ENCODE measurements around the gene GEMIN7. TPM values are rescaled to one million over a fixed set of nuclear protein-coding genes. Genes with fewer than 3 reads are reported as not detected.
"Not testable (repeated sequence)": the region's sequence is repeated elsewhere in the genome, so short reads cannot be mapped to it uniquely, and the experiment has no call there.

Gene GEMIN7
- total RNA-seq, 1 donor from 2014 or later: 63.6 TPM

DNA sequence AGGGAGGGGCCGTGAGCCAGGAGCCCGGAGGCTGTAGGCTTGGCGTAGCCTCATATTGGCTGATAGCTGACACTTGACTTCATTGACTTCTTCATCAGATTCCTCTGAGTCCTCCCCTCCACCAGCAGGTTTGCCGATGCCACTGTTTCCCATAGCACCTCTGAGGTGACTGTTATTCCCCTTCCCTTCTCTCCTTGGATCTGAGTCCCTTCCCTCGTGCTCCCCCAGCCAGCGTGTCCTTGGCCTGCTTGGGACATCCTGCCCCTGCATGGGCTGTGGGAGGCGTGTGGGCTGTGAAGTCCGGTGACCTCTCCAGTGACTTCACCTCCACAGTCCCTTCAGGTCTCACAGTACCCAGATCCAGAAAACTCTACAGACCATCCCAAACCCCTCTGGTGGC lies 22.7 kb downstream of the GEMIN7 start:
- TF ChIP-seq, protein P1, sequence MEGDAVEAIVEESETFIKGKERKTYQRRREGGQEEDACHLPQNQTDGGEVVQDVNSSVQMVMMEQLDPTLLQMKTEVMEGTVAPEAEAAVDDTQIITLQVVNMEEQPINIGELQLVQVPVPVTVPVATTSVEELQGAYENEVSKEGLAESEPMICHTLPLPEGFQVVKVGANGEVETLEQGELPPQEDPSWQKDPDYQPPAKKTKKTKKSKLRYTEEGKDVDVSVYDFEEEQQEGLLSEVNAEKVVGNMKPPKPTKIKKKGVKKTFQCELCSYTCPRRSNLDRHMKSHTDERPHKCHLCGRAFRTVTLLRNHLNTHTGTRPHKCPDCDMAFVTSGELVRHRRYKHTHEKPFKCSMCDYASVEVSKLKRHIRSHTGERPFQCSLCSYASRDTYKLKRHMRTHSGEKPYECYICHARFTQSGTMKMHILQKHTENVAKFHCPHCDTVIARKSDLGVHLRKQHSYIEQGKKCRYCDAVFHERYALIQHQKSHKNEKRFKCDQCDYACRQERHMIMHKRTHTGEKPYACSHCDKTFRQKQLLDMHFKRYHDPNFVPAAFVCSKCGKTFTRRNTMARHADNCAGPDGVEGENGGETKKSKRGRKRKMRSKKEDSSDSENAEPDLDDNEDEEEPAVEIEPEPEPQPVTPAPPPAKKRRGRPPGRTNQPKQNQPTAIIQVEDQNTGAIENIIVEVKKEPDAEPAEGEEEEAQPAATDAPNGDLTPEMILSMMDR (IDR thresholded peaks at IDR 0.05; ENCODE audit: insufficient read depth, low read length, poor library complexity, severe bottlenecking): no peak
- H3K36me3 ChIP-seq (ENCODE audit: control insufficient read depth, insufficient read depth, low read length): no peaks in the 10 kb centered on the region

DNA sequence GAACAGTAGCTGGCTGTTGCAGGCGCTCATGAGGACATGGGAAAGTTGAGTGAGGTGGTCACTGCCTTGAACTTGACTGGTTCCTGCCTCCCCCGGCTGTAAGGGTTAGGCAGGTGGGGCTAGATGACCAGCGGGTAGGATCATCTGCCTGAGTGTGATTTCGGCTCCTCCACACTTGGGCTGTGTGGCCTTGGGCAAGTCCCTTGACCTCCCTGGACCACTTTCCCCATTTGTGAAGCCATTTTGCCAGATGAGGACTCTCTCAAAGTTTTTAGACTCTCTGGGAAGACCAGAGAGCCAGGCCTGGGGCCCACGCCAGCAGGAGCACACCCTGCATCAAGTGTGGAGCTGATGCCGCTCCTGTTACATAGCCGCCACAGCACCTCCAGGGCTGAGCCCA lies 23.4 kb downstream of the GEMIN7 start:
- Histone ChIP-seq H3K36me3 (ENCODE audit: control insufficient read depth, insufficient read depth, low read length) (no peaks in the 10 kb centered on the region), H3K4me3 (ENCODE audit: low read depth, low read length) (no peak overlapping the region), H3K27me3 (ENCODE audit: control insufficient read depth, insufficient read depth, low read length) (no peaks in the 10 kb centered on the region)
- TF ChIP-seq, protein P1 (IDR thresholded peaks at IDR 0.05; ENCODE audit: insufficient read depth, low read length, poor library complexity, severe bottlenecking): no peak
- no peak for DNase-seq (ENCODE audit: low read depth)

More for the DNA sequence above, 22.7 kb downstream of the GEMIN7 start:
- Histone ChIP-seq H3K4me3 (ENCODE audit: low read depth, low read length) (no peak overlapping the region), H3K27me3 (ENCODE audit: control insufficient read depth, insufficient read depth, low read length) (no peaks in the 10 kb centered on the region)
- DNase-seq (ENCODE audit: low read depth): no peak

DNA sequence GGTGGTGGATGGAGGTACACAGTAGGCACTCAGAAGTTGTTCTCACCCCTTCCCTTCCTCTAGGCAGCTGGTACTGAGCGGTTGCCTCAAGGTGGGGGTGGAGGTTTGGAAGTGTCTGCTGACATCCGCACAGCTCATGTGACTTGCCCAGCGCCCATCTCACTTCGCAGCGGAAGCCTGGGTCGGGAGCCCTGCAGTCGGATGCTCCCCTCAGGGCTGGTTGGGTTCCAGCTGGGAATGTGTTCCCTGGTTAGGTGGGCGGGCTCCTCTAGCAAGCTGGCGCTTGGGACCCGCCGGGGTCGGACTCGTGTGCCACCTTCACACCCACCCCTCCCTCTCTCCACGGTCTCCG lies 24.1 kb downstream of the GEMIN7 start:
- no peak overlapping the region for H3K4me3 ChIP-seq (ENCODE audit: low read depth, low read length)
- H3K36me3 ChIP-seq (ENCODE audit: control insufficient read depth, insufficient read depth, low read length): no peaks in the 10 kb centered on the region
- no peak for DNase-seq (ENCODE audit: low read depth)
- TF ChIP-seq, protein P1 (IDR thresholded peaks at IDR 0.05; ENCODE audit: insufficient read depth, low read length, poor library complexity, severe bottlenecking): no peak
- H3K27me3 ChIP-seq (ENCODE audit: control insufficient read depth, insufficient read depth, low read length): no peaks in the 10 kb centered on the region

DNA sequence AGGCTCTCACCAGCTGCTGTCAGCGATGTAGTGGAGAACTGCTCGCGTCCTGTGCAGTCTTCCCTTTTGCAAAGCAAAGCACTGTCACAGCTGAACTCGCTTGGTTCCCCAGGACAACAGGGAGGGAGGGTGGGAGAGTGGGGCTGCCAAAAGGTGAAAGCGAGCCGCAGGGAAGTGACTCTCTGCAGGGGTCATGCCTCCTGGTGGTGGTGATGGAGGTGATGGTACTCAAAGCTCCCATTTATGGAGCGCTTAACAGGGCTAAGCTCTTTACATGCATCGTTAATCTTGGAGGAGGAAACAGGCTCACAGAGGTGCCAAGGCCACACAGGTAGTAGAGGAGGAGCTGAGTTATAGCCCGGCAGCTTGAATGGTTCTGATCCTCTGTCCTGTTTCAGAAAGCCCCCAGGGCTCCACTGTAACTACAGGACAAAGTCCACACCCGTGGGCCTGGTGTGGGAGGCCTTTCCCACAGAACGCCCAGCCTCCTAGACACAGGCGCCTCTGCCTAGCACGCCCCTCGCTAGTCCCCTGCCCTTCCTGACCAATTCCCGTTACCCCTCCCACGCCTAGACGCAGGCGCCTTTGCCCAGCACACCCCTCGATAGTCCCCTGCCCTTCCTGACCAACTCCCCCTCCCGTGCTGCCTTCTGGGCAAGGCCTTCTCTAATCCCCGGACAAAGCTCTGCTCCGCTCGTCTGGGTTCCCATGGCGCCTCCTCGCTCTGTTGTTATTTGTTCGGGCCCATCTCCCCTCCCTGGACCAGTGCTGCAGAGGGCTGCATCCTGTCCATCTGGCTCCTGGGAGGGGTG lies 24.7 kb downstream of the GEMIN7 start:
- no peaks in the 10 kb centered on the region for H3K27me3 ChIP-seq (ENCODE audit: control insufficient read depth, insufficient read depth, low read length)
- TF ChIP-seq, protein P1 (IDR thresholded peaks at IDR 0.05; ENCODE audit: insufficient read depth, low read length, poor library complexity, severe bottlenecking): peak; percentile 31
- H3K4me3 ChIP-seq (ENCODE audit: low read depth, low read length): no peak overlapping the region
- DNase-seq (ENCODE audit: low read depth): no peak
- no peaks in the 10 kb centered on the region for H3K36me3 ChIP-seq (ENCODE audit: control insufficient read depth, insufficient read depth, low read length)

DNA sequence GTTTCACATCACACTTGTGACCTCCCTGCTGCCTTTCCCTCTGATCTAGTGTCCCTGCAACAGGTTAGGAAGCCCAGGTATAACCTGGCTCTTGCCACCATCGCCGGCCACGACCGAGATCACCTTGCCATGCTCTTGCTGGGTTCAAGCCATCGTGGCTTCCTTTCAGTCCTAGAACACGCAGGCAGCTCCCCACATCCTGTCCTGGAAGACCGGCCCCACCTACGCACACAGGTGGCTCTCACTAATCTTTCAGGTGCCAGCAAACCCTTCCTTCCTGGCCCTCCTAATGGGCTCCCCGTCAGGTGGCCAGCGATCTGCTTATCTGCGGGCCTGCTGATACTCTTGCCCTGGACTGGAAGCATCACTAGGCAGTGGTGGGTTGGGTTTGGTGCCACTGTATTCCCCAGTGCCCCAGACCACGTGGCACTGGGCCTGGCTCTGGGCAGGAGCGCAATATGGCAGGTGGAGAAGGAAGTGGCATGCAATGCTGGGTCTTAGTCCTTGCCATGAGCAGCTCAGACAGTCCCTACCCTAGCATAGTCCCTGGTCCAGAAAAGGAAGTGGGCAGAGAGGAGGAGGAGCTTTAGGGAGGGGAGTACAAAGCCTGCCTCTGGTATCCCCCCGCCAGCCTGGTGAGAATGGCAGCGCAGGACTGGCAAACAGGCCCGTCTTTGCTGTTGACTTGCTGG lies 25.7 kb downstream of the GEMIN7 start:
- H3K27me3 ChIP-seq (ENCODE audit: control insufficient read depth, insufficient read depth, low read length): no peaks in the 10 kb centered on the region
- H3K4me3 ChIP-seq (ENCODE audit: low read depth, low read length): no peak overlapping the region
- DNase-seq (ENCODE audit: low read depth): no peak
- TF ChIP-seq, protein P1 (IDR thresholded peaks at IDR 0.05; ENCODE audit: insufficient read depth, low read length, poor library complexity, severe bottlenecking): no peak
- no peaks in the 10 kb centered on the region for H3K36me3 ChIP-seq (ENCODE audit: control insufficient read depth, insufficient read depth, low read length)

DNA sequence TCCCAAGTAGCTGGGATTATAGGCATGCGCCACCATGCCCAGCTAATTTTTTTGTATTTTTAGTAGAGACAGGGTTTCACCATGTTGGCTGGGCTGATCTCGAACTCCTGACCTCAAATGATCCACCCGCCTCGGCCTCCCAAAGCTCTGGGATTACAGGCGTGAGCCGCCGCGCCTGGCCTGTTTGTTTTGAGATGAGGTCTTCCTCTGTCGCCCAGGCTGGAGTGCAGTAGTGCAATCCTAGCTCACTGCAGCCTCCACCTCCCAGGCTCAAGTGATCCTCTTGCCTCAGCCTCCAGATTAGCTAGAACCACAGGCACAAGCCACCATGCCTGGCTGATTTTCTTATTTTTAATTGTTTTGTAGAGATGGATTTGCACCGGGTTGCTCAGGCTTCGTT lies 27.3 kb downstream of the GEMIN7 start:
- not testable (repeated sequence) for H3K27me3 ChIP-seq (ENCODE audit: control insufficient read depth, insufficient read depth, low read length); DNase-seq (ENCODE audit: low read depth); H3K4me3 ChIP-seq (ENCODE audit: low read depth, low read length); H3K36me3 ChIP-seq (ENCODE audit: control insufficient read depth, insufficient read depth, low read length)
